Keratinocyte (primary cell): ENCODE results near the gene ALDH1A3.

ENCODE experiments used
- EZH2 ChIP-seq: IDR thresholded peaks from one replicate; pipeline ENCODE4 v1.6.1; 2012; ENCODE audit warnings: inconsistent platforms, mild to moderate bottlenecking, low read length, moderate library complexity
- TF ChIP-seq, protein P1 (sequence below), 3 experiments: IDR thresholded peaks in 1 of 3; conservative IDR thresholded peaks in 1 of 3; optimal IDR thresholded peaks in 1 of 3; 2 replicates in 2 of 3; 3 replicates in 1 of 3; pipeline versions ENCODE3 to v1.5.1; 2011; ENCODE audit warnings: low read length in 3 of 3, mild to moderate bottlenecking in 3 of 3, moderate library complexity in 2 of 3, control low read depth in 1 of 3, inconsistent platforms in 1 of 3; ENCODE audit not compliant: insufficient read depth in 2 of 3; ENCODE audit errors: extremely low read depth in 1 of 3

DNA sequence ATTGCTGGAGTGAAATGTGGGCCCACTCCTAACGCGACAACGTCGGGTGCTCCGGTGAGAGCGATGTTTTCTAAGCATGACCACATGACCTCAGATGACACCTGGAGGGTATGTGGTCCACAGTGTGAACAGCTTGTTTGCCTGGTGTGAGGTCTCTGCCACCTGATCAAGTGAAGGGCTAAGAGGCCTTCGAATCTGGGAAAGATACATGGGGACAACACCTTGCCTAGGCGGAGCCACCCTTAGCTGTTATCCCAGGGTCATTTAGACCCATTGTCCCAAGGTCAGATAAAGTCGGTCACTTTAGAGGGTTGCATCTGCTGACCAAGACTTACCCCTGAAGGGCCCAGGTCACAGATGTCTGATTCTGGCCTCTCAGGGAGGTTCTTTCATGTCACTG lies 34.9 kb upstream of the ALDH1A3 start:
- TF ChIP-seq, protein P1, sequence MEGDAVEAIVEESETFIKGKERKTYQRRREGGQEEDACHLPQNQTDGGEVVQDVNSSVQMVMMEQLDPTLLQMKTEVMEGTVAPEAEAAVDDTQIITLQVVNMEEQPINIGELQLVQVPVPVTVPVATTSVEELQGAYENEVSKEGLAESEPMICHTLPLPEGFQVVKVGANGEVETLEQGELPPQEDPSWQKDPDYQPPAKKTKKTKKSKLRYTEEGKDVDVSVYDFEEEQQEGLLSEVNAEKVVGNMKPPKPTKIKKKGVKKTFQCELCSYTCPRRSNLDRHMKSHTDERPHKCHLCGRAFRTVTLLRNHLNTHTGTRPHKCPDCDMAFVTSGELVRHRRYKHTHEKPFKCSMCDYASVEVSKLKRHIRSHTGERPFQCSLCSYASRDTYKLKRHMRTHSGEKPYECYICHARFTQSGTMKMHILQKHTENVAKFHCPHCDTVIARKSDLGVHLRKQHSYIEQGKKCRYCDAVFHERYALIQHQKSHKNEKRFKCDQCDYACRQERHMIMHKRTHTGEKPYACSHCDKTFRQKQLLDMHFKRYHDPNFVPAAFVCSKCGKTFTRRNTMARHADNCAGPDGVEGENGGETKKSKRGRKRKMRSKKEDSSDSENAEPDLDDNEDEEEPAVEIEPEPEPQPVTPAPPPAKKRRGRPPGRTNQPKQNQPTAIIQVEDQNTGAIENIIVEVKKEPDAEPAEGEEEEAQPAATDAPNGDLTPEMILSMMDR (optimal IDR thresholded peaks at IDR 0.05 in 1 of 3, IDR thresholded peaks at IDR 0.05 in 1 of 3, conservative IDR thresholded peaks at IDR 0.05 in 1 of 3; ENCODE audit: extremely low read depth in 1 of 3, insufficient read depth in 2 of 3, low read length in 3 of 3), result no peak
- TF ChIP-seq EZH2, result no peak
